SU-DHL-6 (cell line): ENCODE data around the gene PARVB.

Experiments
- EZH2phosphoT487 ChIP-seq: fragments of 200-600 bp; sonication (generic), shearing (Covaris generic); conservative IDR thresholded peaks from 2 replicates; pipeline ENCODE4 v1.6.1; 2018; ENCODE audit warnings: mild to moderate bottlenecking, antibody characterized with exemption, low read length, moderate library complexity, mixed read lengths
- TF ChIP-seq, protein P1 (sequence below): fragments of 200-600 bp; sonication (generic); IDR thresholded peaks from one replicate; pipeline ENCODE4 v1.5.1; 2017; ENCODE audit warnings: antibody characterized with exemption, mild to moderate bottlenecking, low read length, moderate library complexity; ENCODE audit not compliant: insufficient read depth, poor library complexity, severe bottlenecking

DNA sequence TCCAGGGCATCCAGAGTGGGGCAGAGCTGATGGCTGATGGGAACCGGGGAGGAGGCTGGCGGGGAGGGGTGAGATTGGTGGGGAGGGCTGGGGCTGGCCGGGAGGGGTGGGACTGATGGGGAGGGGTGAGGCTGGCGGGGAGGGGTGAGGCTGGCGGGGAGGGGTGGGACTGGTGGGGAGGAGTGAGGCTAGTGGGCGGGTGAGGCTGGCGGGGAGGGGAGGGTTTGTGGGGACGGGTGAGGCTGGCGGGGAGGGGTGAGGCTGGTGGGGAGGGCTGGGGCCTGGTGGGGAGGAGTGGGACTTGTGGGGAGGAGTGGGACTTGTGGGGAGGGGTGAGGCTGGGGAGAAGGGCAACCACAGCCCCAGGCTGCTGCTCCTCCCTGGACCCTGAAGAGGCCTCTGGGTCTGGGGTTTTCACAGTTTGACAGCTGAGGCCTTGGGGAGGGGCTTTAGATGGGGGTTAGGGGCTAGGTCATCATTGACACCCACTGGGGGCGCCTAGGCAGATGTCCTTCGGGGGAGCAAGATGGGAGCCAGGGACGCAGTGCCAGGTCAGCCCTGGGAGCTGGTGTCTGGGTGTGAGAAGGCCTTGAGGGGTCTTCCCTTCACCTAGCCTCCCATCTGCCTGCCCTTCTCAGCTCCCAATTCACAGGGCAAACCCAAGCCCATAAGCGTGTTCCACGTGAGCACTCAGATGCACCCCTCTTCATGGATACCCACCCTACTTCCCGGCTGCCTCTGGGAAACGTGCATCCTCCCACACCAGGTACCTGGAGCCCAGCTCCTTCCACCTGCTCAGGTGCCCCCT is 183.3 kb downstream of the PARVB start:
- TF ChIP-seq, protein P1, sequence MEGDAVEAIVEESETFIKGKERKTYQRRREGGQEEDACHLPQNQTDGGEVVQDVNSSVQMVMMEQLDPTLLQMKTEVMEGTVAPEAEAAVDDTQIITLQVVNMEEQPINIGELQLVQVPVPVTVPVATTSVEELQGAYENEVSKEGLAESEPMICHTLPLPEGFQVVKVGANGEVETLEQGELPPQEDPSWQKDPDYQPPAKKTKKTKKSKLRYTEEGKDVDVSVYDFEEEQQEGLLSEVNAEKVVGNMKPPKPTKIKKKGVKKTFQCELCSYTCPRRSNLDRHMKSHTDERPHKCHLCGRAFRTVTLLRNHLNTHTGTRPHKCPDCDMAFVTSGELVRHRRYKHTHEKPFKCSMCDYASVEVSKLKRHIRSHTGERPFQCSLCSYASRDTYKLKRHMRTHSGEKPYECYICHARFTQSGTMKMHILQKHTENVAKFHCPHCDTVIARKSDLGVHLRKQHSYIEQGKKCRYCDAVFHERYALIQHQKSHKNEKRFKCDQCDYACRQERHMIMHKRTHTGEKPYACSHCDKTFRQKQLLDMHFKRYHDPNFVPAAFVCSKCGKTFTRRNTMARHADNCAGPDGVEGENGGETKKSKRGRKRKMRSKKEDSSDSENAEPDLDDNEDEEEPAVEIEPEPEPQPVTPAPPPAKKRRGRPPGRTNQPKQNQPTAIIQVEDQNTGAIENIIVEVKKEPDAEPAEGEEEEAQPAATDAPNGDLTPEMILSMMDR: no peak
- TF ChIP-seq EZH2phosphoT487: no peak
